GM19397 (cell line): ENCODE results near the gene ZNF562.
A peak's percentile ranks its signal among the peaks of the same experiment; 100 is the strongest.

ENCODE experiments used
- ATAC-seq: cut with Tn5 transposase; IDR thresholded peaks from one replicate; pipeline ENCODE4 v1.9.1; 2021; ENCODE audit warnings: mild to moderate bottlenecking, moderate library complexity; ENCODE audit not compliant: unreplicated experiment

The ZNF562 gene

GRCh38 chr19:9645472-9645871, 29.4 kb downstream of the ZNF562 start:
- no peak for ATAC-seq

DNA sequence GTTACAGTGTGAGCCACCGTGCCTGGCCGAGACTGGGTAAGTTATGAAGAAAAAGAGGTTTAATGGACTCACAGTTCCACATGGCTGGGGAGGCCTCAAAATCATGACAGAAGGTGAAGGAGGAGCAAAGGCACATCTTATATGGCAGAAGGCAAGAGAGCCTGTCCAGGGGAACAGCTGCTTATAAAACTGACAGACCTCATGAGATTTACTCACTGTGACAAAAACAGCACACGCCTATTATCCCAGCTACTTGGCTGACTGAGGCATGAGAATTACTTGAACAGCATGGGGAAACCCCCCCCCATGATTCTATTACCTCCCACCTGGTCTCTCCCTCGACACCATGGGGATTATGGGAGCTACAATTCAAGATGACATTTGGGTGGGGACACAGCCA, 30.4 kb downstream of the ZNF562 start:
- ATAC-seq, result no peak

DNA sequence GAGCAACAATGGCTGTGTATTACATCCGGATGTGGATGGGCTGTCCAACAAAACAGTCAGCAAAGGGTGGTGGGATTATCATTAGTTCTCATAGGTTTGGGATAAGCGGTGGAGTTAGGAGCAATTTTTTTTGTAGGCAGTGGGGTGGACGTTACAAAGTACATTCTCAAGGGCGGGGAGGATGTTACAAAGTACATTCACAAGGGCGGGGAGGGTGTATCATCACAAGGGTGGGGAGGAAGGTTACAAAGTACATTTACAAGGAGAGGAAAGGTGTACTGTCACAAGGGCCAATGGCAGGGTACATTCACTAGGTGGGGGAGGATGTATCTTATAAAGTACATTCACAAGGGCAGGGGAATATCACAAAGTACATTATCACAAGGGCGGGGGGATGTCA, 33.1 kb downstream of the ZNF562 start:
- ATAC-seq, result no peak

DNA sequence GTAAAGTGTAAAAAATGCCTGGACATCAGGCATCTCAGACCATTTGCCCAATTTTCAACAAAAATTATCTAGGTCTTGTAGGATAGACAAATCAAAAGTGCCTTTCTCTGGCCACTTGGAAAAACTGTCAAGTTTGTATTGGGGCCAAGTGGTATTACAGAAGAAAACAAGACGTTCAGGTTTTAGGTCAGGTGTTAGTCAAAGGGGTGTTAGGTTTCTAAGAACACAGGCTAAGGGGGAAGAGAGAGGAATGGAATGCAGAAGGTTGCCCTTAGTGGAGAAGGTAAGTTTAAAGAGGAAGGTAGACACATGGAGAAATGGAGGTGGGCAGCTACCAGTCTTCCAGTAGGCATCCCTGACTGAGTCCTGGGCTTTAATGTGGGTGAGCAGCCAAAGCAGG, 33.9 kb downstream of the ZNF562 start:
- no peak for ATAC-seq

GRCh38 chr19:9636018-9636417, 38.9 kb downstream of the ZNF562 start:
- no peak for ATAC-seq

- ATAC-seq, result no peak
Observed at GRCh38 chr19:9627856-9628255, 47.0 kb downstream of the ZNF562 start.

DNA sequence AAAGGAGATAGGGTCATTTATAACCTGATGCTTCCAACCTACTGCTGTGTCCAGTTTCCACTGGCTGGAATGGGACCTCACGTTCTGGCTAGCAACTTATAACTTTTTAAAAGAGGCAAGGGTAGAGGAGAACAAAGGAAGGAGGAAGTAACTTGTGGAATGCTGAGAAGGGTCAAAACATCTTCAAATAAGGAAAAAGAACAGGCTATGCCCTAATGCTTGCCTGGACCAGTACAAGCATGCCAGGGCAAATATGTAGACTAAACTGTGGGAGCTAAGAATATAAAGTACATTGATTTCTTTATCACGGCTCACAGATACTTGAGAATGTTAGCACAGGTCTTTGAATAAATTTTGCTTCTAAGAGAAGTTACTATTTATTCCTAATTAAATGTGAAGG, 52.4 kb downstream of the ZNF562 start:
- ATAC-seq, result no peak

DNA sequence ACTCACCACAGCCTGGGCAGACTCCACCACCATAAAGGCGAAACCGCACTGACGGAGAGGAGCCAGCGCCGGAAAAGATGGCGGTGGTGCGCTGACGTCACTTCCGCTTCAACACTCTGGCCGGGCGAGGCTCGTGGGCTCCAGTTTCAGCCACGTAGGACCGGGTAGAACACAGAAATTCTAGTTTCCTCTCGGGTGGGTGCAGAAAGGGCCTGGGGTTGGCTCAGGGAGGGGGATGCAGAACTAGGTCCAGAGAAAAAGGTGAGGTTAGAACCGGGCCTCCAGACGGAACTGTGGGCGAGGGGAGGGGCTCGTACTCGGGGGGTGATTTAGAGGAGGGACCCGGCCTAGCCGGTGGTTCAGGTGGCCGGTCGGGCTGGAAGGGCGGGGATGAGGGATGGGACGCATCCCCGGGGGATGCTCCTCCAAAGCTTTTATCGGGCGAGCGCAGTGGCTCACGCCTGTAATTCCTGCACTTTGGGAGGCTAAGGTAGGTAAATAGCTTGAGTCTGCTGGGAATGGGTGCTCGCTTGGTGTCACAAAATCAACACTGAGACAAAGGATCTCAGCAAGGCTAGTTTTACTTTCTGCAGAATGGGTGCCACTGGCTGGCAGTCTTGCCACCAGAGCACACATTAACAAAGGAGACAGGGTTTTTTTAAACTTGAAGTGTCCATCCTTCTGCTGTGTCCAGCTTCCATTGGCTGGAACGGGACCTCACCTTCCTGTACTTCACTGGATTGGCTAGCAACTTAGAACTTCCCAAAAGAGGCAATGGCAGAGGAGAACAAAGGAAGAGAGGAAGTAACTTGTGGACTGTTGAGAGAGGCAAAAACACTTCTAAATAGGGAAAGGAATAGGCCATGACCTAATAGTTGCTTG, 53.5 kb downstream of the ZNF562 start, which contains the start of gene ZNF561:
TSS of gene ZNF561 (minus strand) at position 77 of the 882 bp plus-strand sequence. CDS start 1,776 bp downstream, outside the sequence.
- peak; percentile 84 for ATAC-seq

- ATAC-seq, result no peak
Observed at GRCh38 chr19:9620842-9621155, 54.1 kb downstream of the ZNF562 start.

GRCh38 chr19:9615844-9616243, 59.1 kb downstream of the ZNF562 start:
- ATAC-seq, result no peak

GRCh38 chr19:9610484-9611113, 64.3 kb downstream of the ZNF562 start:
- no peak for ATAC-seq

DNA sequence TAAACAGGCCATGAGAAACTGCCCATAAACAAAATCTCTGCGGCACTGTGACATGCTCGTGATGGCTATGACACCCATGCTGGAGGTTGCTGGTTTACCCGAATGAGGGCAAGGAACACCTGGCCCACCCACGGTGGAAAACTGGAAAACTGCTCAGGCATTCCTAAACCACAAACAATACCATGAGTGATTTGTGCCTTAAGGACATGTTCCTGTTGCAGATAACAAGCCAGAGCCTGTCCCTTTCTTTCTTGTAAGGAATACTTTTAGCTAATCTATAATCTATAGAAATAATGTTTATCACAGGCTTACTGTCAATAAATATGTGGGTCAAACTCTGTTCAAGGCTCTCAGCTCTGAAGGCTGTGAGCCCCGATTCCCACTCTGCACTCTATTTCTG, 66.0 kb downstream of the ZNF562 start:
- no peak for ATAC-seq

GRCh38 chr19:9597027-9597426, 77.9 kb downstream of the ZNF562 start:
- ATAC-seq, result no peak
